Panc1 (cell line): ENCODE measurements around the gene DHRS2.

Experiments
- POLR2AphosphoS5 ChIP-seq: IDR thresholded peaks from 2 replicates; pipeline ENCODE4 v1.6.1; 2012; ENCODE audit warnings: mild to moderate bottlenecking, low read depth, low read length, moderate library complexity
- TF ChIP-seq, protein P1 (sequence below): fragments of 450-650 bp; IDR thresholded peaks from 2 replicates; pipeline ENCODE4 v1.5.1; 2017; ENCODE audit warnings: mild to moderate bottlenecking

DNA sequence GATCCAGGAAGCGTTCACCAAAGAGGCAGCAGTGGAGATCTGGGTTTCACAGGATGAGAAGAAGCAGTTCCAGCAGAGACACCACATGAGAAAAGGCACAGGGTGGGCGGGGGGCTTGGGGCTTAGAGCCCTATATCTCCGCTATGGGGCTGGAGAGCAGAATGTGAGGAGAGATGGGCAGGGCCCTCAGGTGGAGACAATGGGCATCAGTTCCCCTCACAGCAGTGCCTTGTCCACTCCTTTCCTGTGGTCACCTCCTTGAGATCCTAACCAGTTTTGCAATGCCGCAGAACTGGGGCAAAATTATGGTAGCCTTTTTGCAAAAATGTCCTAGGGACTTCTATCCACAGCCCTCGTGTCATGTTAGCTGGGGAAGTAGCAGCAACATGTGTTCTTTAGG, 27.5 kb downstream of the DHRS2 start:
- TF ChIP-seq, protein P1, sequence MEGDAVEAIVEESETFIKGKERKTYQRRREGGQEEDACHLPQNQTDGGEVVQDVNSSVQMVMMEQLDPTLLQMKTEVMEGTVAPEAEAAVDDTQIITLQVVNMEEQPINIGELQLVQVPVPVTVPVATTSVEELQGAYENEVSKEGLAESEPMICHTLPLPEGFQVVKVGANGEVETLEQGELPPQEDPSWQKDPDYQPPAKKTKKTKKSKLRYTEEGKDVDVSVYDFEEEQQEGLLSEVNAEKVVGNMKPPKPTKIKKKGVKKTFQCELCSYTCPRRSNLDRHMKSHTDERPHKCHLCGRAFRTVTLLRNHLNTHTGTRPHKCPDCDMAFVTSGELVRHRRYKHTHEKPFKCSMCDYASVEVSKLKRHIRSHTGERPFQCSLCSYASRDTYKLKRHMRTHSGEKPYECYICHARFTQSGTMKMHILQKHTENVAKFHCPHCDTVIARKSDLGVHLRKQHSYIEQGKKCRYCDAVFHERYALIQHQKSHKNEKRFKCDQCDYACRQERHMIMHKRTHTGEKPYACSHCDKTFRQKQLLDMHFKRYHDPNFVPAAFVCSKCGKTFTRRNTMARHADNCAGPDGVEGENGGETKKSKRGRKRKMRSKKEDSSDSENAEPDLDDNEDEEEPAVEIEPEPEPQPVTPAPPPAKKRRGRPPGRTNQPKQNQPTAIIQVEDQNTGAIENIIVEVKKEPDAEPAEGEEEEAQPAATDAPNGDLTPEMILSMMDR, result no peak
- TF ChIP-seq POLR2AphosphoS5, result no peak
